ENCODE measurements around the gene LSS.

The LSS gene

GRCh38 chr21:46218906-46219590 is 9.5 kb downstream of the LSS start:
- DNase-seq, result no peak

DNA sequence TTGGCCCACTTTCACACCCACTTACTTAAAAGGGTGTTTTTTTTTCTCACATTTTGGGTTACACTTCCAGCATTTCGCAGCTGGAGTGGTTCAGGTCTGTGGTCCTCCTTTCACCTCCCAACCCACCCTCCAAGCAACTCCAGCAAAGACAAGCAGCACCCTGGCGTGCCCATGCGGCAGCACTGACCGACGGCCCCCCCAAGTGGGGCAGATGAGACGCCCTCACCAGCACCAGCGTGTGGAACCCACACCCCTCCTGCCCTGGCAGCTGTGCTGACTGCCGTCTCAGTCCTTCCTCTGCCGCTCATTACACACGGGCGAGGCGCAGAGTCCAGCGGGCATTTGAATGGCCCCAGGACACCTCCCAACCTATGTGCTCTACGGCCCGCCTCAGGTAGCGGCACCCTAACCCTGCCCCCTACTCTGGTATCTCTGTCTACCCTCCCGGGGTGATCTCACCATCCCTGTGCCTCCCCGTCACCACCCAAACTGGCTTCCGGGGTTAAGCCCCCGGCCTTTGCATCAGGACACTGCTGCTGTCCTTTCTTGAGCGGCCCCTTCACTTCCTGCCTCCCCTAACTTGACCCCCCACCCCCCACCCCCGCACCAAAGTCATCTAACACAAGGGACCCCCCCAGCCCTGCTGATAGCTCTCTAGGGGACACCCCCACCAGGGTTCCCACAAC is 10.9 kb downstream of the LSS start:
- DNase-seq, result no peak

DNA sequence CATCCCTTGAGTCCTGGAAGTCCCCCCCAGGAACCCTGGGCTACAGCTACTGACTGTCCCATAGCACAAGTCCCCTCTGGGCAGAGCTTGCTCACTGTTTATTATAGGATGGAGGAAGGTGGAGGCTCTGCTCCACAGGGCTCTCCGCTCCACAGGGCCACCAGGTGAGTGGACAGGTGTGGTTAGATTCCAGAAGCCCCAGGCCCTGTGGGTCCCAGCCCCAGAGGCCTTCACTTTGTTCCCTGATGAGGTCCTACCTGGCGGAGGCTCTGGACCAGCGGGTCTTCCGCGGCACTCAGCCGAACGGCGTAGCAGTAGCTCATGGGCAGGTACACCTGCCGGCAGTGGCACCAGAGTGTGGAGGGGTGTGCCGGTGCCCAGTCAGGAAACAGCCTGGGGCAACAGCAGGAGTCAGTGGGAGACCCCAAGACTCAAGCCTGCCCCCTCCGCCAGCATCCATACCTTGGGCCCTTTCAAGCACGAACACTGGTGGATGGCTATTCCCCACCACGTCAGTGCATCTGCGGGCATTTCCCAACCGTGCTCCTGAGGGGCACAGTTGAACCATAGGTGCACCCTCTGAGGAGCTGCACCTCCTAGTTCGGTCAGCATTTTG is 12.3 kb downstream of the LSS start:
- no peak for DNase-seq

DNA sequence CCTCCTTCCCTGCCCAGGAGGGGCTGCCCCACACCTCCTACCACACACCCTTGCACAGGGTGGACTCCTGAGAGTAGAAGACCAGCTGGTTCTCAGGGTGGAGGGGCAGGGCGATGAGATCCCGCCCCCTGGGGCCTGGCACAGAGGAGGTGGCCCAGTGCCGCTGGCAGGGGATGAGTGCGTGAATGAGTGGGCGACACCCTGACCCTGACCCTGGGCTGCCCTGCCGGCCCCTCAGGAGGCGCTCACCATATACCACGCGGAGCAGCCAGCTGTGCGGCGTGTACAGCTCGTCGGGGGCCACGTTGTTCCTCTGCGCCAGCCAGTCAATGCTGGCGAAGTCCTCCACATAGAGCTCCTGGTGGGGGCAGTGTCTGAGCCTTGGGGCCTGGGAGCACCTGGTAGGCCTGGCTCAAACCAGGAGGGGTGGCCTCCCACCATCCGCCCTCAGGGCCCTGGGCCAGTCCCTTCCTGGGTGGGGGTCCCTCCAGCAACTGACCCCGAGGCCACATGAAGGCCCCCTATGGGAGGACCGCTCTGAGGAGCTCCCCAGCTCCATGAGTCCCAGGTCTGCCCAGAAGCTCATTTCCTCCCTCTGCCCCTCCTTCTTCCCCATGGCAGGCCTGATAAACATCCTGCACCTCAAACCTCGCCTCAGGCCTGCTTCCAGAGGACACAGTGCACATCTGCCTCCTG is 13.0 kb downstream of the LSS start:
- no peak for DNase-seq

GRCh38 chr21:46214478-46215340 is 13.9 kb downstream of the LSS start:
- DNase-seq, result no peak

- DNase-seq, result no peak
Measured at GRCh38 chr21:46213620-46214286, 14.8 kb downstream of the LSS start.

DNA sequence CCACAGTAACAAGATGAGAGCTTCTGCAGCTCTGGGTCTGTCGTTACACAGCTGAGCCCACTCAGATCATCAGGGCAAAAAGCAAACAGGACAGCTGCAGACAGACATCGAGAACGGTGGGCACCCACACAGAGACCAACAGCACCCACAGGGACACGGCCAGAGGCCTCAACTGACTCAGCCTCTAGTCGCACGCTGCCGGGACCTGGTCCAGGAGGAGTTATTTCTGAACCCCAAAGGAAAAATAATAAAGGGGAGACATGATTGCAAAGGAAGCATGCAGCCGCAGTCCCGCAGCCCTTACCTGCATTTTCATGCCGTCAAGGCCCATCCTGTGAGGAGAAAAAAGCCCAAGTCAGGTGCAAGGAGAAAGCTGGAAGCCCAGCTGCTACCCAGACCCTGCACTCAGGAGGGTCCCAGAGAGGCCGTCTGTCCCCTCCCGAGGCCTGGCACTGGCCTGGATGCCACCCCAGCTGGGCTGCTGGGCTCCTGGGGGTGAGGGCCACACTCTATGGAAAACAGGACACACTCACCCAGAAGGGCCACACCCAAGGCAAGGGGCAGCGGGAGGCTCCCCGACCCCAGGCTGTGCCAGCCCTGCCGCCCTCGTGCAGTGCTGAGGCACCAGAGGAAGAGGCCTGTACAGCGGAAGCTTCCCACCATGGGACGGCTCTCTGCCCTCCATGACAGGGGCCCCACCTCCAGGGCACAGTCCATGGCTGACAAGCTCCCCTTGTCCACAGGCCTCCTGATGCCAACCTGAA is 15.7 kb downstream of the LSS start:
- no peak for DNase-seq

DNA sequence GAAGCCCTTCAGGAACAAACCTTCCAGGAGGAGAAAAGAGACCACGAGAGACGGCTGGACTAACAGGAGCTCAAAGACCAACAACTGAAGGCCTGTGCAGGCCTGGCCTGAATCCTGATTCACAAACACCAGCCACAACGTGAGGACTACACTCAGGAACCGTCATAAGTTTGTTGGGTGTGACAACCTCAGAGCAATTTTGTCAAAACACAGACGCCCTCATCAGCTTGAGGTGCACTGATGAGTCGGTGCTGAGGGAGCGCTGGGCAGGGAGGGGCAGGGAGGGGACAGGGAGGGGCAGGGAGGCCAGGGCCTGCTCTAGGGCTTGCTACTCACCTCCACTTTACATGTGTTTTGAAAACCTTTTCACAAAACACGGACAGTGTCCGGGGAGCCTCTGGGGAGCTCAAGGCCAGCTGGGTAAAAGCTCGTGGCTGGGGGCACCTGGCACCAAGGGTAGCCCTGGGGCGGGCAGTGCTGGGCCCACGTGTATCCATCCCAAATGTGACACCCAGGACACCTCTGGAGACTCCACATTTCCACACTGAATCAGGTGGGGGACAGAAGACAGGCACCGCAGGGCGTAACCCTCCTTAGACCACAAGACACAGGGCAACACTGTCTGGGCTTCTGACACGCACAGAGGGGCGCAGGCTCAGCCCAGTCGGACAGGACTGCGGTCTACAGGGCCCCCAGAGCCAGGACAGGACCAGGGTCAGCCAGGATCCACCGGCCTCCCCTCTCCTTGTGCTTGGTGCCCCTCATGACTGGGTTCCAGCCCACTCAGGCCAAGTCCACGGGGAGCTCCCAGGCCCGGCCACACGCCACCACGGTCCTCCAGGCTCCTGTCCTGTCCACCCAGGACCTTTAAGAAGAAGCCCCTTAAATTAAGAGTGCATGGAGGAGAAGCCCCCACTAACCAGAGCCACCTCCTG is 16.5 kb downstream of the LSS start:
- DNase-seq, result no peak

GRCh38 chr21:46211376-46211775 is 17.2 kb downstream of the LSS start:
- DNase-seq, result no peak

GRCh38 chr21:46210378-46211136 is 18.0 kb downstream of the LSS start:
- no peak for DNase-seq

DNA sequence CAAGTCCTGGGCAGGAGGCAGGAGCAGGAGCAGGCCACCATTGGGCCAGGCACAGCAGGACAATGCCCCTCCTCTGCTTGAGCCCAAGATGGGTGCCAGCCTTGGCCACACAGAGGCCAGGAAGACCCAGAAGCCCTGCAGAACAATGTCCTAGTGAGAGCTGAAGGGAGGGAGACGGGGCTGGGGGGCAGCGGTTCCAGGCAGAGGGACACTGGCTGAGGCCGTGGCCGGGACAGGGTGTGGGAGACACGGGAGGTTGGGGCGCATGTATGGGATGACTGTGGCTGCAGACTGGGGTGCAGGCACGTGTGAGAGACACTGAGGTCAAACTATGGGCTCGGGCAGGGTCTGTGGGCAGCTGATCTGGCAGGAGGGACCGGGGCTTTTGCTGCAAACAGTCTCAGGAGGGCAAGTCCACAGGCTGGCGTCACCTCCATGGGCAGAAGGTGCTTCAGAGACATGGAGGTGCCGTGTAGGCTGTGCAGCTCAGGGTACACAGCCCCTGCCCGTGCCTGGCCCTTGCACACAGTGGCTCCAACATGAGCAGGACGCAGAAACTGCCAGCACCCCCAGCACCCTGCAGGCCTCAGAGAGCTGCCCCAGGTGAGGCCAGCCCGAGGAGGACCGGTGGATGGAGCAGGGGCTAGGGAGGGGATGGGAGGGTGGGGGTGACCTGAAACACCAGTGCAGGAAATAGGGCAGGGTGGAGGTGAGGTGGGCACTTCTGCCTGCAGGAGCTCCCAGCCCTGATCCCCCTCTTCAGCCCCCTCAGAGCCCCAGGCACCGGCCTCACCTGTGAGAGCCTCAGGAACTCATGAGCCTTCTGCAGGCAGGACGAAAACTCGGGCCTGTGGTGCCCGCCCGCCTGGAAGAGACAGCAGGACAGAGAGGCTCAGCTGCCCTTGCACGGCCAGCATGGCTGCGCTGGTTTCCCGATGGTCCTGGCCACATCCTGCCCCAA is 19.5 kb downstream of the LSS start:
- DNase-seq, result no peak

DNA sequence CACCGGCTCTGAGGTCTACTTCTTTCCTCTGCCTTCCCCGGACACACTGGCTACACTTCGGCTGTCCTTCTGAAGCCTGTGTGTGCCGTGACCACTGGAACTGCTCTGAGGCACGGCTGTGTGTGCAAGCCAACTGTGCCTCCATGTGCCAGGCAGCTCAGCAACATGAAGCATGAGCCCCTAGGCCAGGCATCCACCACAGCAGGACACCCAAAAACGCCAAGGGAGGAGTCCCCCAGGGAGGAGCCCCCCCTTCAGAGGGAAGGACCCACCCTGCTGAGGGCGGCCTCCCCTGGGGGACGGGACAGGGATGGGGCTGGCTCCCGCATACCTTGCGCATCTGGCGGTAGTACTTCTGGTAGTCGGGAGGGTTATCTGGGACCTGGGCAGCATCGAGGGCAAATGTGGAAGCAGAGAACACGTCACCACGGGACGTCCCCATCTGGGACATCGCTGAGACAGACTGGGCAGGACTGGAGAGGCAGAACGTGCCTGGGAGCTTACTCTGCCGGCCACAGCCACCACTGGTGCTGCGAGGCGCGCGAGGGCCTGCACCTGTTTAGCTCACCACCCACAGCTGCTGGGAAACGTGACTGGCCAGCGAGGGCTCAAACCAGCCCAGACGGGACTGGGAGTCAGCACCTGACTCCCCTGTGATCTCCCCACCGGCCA is 20.5 kb downstream of the LSS start:
- no peak for DNase-seq

DNA sequence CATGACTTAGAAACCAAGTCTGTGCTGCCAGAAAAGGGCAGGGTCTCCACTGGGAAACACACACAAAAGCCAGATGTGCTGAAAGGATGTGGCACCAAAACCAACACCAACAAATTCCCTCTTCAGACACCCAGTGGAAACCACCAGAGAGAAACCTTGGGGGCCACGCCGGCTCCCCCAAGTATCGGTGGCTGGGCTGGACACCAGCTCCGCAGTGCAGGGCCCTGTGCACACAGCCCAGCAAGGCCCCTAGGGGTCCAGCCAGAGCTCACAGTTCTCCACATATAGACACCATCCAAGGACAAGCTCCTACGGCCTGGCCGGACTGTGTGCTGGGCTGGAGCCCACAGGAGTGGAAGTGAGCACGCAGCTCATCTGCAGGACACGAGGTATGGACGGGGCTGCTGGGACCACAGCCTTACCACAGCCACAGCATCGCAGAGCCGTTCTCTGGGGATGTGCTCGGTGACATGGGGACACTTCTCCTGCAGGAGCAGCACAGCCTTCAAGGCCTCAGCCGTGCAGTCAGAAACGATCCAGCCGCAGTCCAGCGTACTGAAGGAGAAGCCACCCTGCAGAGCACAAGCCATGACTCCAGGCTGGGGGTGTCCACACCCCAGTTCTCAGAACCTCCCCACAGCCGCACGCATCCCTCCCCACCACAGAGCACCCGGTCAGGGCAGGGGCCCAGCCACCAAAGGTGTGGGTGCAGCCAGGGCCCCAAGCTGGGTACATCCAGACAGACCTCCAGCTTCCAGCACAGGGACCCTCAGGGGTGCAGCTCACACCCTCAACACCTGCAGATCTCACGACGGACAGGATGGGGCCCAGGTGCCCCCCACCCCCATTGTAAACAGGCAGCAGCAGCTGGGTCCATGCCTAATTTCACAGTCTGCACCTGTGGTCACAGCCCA is 21.3 kb downstream of the LSS start:
- DNase-seq, result no peak

- DNase-seq, result no peak
Measured at GRCh38 chr21:46206163-46207005, 22.2 kb downstream of the LSS start.

- DNase-seq, result peak; percentile 17 to 61
Measured at GRCh38 chr21:46205766-46206162, 22.8 kb downstream of the LSS start.
